SK-N-DZ (cell line): ENCODE results near the gene LIMS4.

Experiments used
- small RNA-seq, 2 experiments: library from RNA; depleted of rRNA; stranded (forward); fragments of <200 nt; gene quantifications; one replicate each; pipeline ENCODE3, GENCODE V24; 2014

Gene LIMS4

Small RNA genes within 50 kb of the gene (small RNA-seq; reads per million reads assigned to genes)
- 0 reads per million in 2 experiments for gene AC108938.1
